ENCODE results near the gene C4orf50.
"Not testable (repeated sequence)": the region's sequence is repeated elsewhere in the genome, so short reads cannot be mapped to it uniquely, and the experiment has no call there.

DNA sequence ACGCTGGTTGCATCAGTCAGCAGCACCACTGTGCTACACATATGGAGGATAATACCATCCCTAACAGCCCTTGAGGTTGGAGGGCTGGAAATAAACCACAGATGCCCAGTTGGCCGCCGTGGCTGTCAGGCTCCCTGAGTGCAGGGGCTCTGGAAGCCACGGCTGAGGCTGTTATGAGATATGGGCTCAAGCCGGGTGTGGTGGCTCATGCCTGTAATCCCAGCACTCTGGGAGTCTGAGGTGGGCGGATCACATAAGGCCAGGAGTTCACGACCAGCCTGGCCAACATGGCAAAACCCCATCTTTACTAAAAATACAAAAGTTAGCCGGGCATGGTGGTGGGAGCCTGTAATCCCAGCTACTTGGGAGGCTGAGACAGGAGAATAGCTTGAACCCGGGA lies 24.9 kb downstream of the C4orf50 start:
- TF ChIP-seq, protein P1, sequence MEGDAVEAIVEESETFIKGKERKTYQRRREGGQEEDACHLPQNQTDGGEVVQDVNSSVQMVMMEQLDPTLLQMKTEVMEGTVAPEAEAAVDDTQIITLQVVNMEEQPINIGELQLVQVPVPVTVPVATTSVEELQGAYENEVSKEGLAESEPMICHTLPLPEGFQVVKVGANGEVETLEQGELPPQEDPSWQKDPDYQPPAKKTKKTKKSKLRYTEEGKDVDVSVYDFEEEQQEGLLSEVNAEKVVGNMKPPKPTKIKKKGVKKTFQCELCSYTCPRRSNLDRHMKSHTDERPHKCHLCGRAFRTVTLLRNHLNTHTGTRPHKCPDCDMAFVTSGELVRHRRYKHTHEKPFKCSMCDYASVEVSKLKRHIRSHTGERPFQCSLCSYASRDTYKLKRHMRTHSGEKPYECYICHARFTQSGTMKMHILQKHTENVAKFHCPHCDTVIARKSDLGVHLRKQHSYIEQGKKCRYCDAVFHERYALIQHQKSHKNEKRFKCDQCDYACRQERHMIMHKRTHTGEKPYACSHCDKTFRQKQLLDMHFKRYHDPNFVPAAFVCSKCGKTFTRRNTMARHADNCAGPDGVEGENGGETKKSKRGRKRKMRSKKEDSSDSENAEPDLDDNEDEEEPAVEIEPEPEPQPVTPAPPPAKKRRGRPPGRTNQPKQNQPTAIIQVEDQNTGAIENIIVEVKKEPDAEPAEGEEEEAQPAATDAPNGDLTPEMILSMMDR (IDR thresholded peaks at IDR 0.05) = not testable (repeated sequence)
- not testable (repeated sequence) for TF ChIP-seq POLR2A (IDR thresholded peaks at IDR 0.05)
